Stimulated activated CD8-positive, alpha-beta memory T cell treated with anti-CD3 and anti-CD28 coated beads, Interleukin-12 subunit alpha, Interleukin-12 subunit beta, amount 100 ng/mL, for 24 hours (primary cell): Measurements from ENCODE around the gene HOXB2.

Experiments
- DNase-seq: peaks from one replicate; pipeline ENCODE4 v3.0.0-alpha.2; 2020; ENCODE audit errors: extremely low read depth

The HOXB2 gene

DNA sequence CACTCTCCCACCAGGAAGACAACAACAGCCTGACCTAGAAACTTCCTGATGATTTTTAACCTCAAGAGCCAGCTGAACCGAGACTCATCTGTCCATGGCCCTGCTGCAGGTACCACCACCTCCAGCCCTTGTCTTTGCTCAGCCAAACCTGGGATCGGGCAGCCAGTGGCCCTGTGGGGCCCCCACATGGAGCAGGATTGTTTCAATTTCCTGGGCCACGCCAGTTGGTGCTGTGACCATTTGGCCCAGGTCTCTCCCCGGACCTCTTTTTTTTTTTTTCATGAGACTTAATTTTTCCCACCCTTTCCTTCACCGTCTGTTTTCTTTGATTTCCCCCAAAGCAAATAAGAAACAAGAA is 8.3 kb upstream of the HOXB2 start:
- no peak for DNase-seq

DNA sequence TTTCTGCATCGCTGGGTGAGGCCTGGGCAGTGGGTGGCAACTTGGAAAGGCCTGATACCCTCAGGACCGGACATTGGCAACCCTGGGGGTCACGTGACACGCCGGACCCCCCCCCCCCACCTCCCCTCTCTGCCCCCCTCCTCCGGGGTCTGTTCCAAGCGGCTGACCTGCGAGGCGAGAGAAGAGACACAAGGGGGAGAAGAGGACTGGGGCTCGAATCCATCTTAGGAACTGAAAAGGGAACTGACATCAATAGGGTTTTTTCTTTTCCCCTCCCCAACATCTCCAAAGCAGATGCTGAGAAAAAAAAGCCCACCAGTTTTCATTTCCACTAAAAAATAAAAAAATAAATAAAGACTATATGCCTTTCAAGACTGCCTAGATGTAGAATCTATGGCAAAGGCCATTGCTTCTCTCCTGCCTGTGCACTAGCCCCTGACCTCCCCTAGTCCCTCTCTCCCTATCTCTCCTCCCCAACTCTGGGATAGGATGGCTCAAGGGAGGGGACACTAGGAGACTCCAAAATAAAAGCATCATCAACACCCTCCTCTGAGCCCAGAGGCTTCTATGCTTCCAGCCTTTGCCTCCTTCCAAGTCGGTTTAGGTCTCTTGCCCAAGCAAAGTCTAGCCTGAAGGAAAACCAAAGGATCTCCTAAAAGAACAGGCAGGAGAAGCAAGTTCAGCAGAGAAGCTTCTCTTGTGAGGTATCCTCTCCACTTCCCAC is 7.7 kb upstream of the HOXB2 start:
- DNase-seq = no peak

DNA sequence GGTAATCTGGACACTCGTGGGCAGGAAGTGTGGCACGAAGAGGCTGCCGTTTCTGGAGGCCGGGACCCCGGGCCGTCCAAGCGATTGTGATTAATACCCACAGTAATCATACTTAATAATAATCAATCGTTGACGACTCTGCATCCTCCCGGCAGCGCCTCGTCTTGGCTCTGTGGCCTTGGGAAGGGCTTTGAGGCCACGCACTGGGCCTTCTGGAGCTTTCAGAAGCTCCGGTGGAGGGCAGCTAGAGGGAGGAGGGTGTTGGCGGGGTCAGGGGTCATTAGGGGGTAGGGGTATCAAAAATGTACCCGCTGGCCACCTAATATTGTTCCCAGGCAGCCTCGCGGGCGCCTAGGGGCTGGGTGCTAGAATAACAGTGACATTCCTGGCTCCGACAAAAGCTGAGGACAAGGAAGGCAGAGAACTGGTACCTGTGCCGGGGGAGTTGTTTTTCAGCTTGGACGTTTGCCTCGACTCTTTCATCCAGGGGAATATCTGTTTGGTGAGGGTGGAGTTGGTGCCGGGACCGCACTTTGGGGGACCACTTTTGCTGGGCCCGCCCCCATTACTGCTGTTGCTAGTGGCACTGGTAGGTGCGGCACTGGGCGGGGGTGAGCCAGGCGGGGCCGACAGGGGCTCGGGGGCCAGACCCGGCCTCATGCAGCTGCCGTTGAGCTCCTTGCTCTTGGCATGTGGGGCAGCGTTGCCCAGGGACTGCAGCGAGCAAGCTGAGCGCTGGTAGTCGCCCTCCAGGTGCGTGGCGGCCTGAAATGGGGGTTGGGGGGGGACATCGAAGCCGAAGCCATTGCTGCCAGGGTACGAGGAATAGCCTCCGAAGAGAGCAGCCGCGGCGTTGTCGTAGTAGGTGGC is 6.9 kb upstream of the HOXB2 start:
- no peak for DNase-seq

- no peak for DNase-seq
Observed at GRCh38 chr17:48551214-48551555, 6.3 kb upstream of the HOXB2 start.

DNA sequence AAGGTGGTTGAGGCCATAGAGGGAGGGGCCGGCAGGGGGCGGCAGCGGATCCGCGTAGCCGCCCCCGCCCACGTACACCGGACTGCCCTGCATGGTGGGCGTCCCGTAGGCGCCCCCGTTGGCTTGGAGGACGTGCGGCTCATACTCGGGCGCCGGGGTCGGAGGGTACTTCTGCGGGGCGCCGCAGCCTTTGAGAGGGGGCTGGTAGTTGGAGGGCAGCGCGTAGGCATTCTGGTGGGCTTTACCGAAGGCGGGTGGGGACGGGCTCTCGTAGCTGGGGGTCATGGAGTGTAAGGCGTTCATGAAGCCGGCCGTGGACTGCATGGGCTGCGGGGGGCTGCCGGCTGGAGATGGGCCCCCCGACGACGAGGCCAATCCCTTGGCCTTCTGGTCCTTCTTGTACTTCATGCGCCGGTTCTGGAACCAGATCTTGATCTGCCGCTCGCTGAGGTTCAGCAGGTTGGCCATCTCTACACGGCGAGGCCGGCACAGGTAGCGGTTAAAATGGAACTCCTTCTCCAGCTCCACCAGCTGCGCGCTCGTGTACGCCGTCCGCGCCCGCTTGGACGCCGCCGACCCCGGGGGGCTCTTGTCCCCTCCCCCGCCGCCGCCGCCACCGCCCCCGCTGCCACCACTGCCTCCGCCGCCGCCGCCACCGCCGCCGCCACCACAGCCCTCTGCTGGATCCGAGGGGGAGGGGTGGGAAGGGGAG is 5.7 kb upstream of the HOXB2 start:
- no peak for DNase-seq

DNA sequence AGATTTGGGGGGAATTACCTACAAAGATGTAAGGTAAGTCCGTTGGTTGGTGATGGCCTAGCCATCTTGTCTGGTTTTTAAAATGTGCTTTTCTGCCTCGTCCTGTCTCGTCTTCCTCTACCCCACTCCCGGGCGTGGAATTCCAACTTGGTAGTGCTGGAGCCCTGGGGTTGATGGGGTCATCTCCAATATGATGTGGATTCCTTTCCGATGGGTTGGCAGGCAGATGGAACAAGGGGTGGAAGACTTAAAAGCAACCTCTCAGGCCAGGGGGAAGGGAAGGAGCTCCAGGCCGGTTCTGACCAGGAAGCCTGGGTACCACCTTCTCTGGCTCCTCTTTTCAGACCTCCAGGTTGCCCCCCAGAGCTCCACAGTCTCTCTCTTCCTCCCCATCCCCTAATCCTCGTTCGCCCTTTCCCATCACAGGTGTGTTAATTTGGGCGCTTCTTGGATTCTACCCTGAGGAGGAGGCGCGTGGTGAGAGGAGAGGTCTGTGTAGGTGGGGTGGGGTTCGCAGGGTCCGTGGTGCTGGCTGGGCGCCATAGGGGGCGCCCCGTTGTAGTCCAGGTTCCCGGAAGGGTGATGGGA is 5.1 kb upstream of the HOXB2 start:
- DNase-seq = no peak

GRCh38 chr17:48549281-48549630 is 4.3 kb upstream of the HOXB2 start:
- no peak for DNase-seq

GRCh38 chr17:48548523-48549280 is 3.8 kb upstream of the HOXB2 start:
- no peak for DNase-seq

- no peak for DNase-seq
Observed at GRCh38 chr17:48547808-48548522, 3.1 kb upstream of the HOXB2 start.

GRCh38 chr17:48546924-48547807 is 2.3 kb upstream of the HOXB2 start:
- no peak for DNase-seq

GRCh38 chr17:48546137-48546923 is 1.4 kb upstream of the HOXB2 start:
- DNase-seq = no peak

DNA sequence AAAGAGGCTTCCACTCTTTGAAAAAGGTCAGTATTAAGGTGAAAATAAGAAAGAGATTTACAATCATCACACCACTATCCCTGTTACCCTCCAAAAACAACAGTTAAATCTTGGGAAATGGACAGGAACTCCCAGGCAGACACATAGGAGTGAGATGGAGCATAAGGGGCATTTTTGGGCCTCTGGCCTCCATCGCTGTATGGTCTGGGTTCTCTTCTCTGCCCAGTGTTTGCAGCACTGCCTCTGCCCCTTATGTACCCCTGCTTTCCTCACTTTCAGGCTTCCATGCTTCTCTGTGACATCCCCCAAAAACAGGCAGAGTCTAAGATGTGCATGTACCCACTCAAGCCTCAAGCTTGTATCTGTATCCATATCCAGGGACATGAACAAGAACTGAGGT is 630 bp upstream of the HOXB2 start:
- DNase-seq = no peak

GRCh38 chr17:48544349-48545021 is 424 bp downstream of the HOXB2 start:
- DNase-seq = no peak

DNA sequence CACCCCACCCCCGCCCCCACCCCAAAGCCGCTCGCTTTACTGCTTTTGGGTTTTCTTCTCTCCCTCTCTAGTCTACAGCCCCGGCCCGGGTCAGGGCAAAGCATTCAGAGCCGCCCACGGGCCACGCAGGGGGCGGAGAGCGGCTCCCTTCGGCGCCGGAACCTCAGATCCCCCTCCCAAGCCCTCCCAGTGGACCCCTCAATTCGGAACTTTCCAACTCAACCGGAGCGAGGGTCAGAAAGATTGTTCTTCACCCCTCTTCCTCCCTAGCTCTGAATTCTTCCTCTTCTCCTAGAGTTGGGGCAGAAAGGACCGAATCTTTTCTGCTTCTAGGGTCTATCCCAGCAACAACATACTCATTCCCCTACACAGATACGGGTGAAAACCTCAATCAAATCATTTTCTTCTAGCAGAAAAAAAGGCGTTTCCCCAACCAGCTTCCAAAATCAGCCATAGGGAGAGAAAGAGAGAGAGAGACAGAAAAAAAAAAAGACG is 1.0 kb downstream of the HOXB2 start:
- DNase-seq = no peak

DNA sequence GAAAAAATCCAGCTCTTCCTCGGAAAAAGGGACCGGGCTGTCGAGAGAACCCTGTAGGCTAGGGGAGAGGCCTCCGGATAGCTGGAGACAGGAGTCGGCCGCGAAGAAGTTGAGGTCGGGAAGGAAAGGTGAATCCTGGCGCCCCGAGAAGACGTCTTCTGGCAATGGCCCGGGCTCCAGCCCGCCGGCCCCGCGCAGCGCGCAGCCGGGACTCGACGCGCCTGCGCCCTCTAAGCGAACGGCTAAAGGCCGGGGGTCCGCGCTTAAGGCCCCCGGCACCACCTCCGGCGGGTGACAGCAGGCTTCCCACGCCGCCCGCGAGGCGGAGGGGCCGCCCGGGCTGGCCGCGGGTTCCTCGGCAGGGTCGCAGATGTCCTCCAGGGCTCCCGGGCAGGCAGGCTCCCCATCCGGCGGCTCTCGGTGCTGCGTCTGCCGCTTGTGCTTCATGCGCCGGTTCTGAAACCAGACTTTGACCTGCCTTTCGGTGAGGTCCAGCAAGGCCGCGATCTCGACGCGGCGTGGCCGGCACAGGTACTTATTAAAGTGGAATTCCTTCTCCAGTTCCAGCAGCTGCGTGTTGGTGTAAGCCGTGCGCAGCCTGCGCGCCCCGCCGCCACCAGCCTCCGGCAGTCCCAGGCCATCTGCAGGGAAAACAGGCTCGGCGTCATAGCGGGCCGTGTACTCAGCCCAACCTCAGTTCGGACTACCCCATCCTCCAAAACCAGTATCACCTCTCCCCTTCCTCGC is 1.6 kb downstream of the HOXB2 start:
- no peak for DNase-seq

GRCh38 chr17:48542698-48543106 is 2.2 kb downstream of the HOXB2 start:
- no peak for DNase-seq

GRCh38 chr17:48542114-48542656 is 2.7 kb downstream of the HOXB2 start:
- DNase-seq = no peak
